Endothelial cell of umbilical vein (primary cell): ENCODE results near the gene EP400.

Experiments used
- CTCF ChIP-seq, 2 donors: IDR thresholded peaks; 1 replicate in 1 of 2; 2 replicates in 1 of 2; pipeline ENCODE4 v1.5.1; 2011; ENCODE audit warnings: low read length in 2 of 2, mild to moderate bottlenecking in 2 of 2, moderate library complexity in 2 of 2, control low read depth in 1 of 2, inconsistent platforms in 1 of 2, low read depth in 1 of 2; ENCODE audit not compliant: insufficient read depth in 1 of 2; ENCODE audit errors: extremely low read depth in 1 of 2
- EZH2 ChIP-seq: IDR thresholded peaks from 2 replicates; pipeline ENCODE4 v1.6.1; 2012; ENCODE audit warnings: borderline replicate concordance, low read depth, mild to moderate bottlenecking, moderate library complexity, low read length, inconsistent platforms; ENCODE audit not compliant: severe bottlenecking
- MAX ChIP-seq: IDR thresholded peaks from 2 replicates; pipeline ENCODE4 v1.6.1; 2011; ENCODE audit not compliant: insufficient read depth, insufficient read length
- POLR2A ChIP-seq: IDR thresholded peaks from 2 replicates; pipeline ENCODE4 v1.6.1; 2012; ENCODE audit warnings: low read depth, mild to moderate bottlenecking, control low read depth, low read length
- POLR2AphosphoS5 ChIP-seq: IDR thresholded peaks from 2 replicates; pipeline ENCODE4 v1.6.1; 2012; ENCODE audit warnings: low read depth, mild to moderate bottlenecking, control low read depth, low read length, moderate library complexity; ENCODE audit not compliant: insufficient read depth

- TF ChIP-seq MAX (no peak), EZH2 (no peak), CTCF (IDR thresholded peaks at IDR 0.05; ENCODE audit: extremely low read depth in 1 of 2, insufficient read depth in 1 of 2, low read depth in 1 of 2, low read length in 2 of 2) (no peak), POLR2A (no peak), POLR2AphosphoS5 (no peak)
Observed at GRCh38 chr12:132070298-132070697, 120.6 kb downstream of the EP400 start.
